LNCaP clone FGC (cell line): ENCODE measurements around the gene PRUNE2.

Experiments used
- DNase-seq: peaks from one replicate; pipeline ENCODE4 v3.0.0-alpha.2; 2011; ENCODE audit warnings: low read depth
- H3K4me3 ChIP-seq: 2 replicates; pipeline ENCODE4 v1.5.1; 2011; ENCODE audit warnings: mild to moderate bottlenecking, low read depth, low read length, control low read depth
- CTCF ChIP-seq: IDR thresholded peaks from 2 replicates; pipeline ENCODE4 v1.5.1; 2012; ENCODE audit warnings: mild to moderate bottlenecking; ENCODE audit not compliant: control insufficient read depth, insufficient read depth; ENCODE audit errors: extremely low read depth

The PRUNE2 gene

GRCh38 chr9:76562511-76562911 is 343.4 kb downstream of the PRUNE2 start:
- TF ChIP-seq CTCF, result no peak
- no peak for DNase-seq
- H3K4me3 ChIP-seq, result no peak overlapping the region

- DNase-seq, result no peak
- H3K4me3 ChIP-seq, result no peak overlapping the region
- no peak for TF ChIP-seq CTCF
Measured at GRCh38 chr9:76561900-76562299, 344.0 kb downstream of the PRUNE2 start.
